ACC112 (cell line): ENCODE results near the gene SNCAIP.

Source experiments
- H2AFZ ChIP-seq: fragments of 200-600 bp; sonication (generic); one replicate; pipeline ENCODE4 v1.6.0; 2017; ENCODE audit warnings: antibody characterized with exemption, low read length; ENCODE audit not compliant: unreplicated experiment
- H3K27ac ChIP-seq: fragments of 200-600 bp; sonication (generic); 2 replicates; pipeline ENCODE4 v1.5.1; 2014; ENCODE audit warnings: low read depth, mild to moderate bottlenecking, antibody characterized with exemption, low read length, moderate library complexity
- H3K27me3 ChIP-seq: fragments of 200-600 bp; sonication (generic); 2 replicates; pipeline ENCODE4 v1.6.1; 2014; ENCODE audit warnings: mild to moderate bottlenecking, antibody characterized with exemption, low read length, moderate library complexity, mixed read lengths; ENCODE audit not compliant: insufficient read depth
- H3K36me3 ChIP-seq: fragments of 200-600 bp; sonication (generic); 2 replicates; pipeline ENCODE4 v1.6.1; 2016; ENCODE audit warnings: mild to moderate bottlenecking, antibody characterized with exemption, low read length, moderate library complexity, mixed read lengths; ENCODE audit not compliant: insufficient read depth
- H3K4me1 ChIP-seq: fragments of 200-600 bp; sonication (generic); one replicate; pipeline ENCODE4 v1.6.1; 2016; ENCODE audit warnings: low read length, mixed read lengths; ENCODE audit not compliant: insufficient read depth, unreplicated experiment, control insufficient read depth
- H3K4me3 ChIP-seq: fragments of 200-600 bp; sonication (generic); 2 replicates; pipeline ENCODE4 v1.5.1; 2014; ENCODE audit warnings: mild to moderate bottlenecking, low read depth, low read length
- H3K79me2 ChIP-seq: fragments of 200-600 bp; sonication (generic); one replicate; pipeline ENCODE4 v1.6.0; 2016; ENCODE audit warnings: low read length; ENCODE audit not compliant: control insufficient read depth, unreplicated experiment, insufficient read depth

Gene SNCAIP

GRCh38 chr5:122463221-122463620, 151.2 kb downstream of the SNCAIP start:
- Histone ChIP-seq H3K79me2 (no peaks in the 10 kb centered on the region), H2AFZ (no peak overlapping the region), H3K36me3 (no peaks in the 10 kb centered on the region), H3K27ac (no peak overlapping the region), H3K4me1 (no peaks in the 10 kb centered on the region), H3K27me3 (no peaks in the 10 kb centered on the region; the same call in 1 of the 2 replicates), H3K4me3 (no peak overlapping the region)

DNA sequence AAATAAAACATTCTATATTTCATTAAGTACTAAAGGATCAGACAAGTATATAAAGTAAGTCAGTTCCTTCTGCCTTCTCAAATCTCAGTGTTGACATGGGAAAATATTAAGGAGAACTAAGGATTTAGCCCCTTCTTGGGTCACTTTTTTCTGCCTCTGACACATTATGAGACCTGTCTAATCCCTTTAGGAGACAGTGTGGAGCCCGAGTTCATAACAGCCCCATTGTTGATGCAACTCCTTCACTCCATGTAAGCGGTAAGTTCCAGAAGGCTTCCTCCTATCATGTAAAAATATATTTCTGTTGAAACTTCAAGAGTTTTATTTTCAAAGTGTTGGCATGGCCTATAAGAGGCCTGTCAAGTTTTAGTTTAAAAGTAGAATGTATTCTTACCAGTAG, 152.2 kb downstream of the SNCAIP start:
- Histone ChIP-seq H3K27ac (no peak overlapping the region), H3K4me3 (no peak overlapping the region), H2AFZ (no peak overlapping the region), H3K4me1 (no peaks in the 10 kb centered on the region), H3K79me2 (no peaks in the 10 kb centered on the region), H3K27me3 (no peaks in the 10 kb centered on the region; the same call in 1 of the 2 replicates), H3K36me3 (no peaks in the 10 kb centered on the region)

DNA sequence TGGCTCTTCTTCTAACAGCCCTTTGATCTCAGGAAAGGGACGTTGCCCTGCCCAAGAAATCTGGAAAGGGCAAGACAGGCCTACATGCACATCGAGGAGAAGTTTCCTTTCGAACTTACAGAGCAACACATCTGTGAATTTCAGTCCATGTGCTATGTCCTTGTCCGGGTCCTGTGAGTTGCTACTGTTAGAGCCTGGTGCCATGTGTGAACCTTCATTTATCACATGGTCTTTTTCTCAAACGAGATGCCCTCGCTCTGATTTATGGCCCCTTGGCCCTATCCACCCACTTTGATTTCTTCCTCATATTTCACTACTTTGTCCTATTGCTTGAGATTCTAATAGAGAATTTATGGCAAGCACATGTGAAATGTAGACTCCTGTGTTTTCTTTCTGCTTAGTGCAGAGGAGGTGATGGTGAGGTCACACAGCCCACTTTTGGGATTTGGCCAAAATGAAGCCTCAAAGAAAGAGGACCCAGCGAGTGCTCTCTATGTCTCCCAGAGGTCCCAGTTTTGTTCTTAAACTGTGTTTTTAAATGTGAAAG, 153.1 kb downstream of the SNCAIP start:
- Histone ChIP-seq H3K4me3 (no peak overlapping the region), H2AFZ (no peak overlapping the region), H3K27me3 (no peaks in the 10 kb centered on the region; the same call in 1 of the 2 replicates), H3K36me3 (no peaks in the 10 kb centered on the region), H3K27ac (no peak overlapping the region), H3K79me2 (no peaks in the 10 kb centered on the region), H3K4me1 (no peaks in the 10 kb centered on the region)

DNA sequence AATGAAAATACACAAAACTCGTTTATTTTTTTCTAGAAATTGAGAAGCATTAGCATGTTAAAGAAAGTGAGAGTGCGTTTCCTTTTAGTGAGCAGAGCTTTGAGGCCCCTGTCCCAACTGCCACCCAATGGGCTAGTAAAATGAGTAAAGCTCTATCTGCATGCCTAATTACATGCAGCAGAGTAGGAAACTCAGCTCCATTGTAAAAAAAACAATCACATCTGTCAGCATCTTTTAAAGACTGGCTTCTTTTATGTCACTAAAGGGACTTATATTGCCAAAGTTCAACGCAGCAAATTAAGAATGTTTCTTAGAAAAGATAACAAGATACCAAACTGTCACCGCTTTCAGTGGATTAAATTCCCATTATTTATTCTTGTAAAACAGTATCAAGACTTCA, 154.0 kb downstream of the SNCAIP start:
- Histone ChIP-seq H3K4me1 (no peaks in the 10 kb centered on the region), H3K4me3 (no peak overlapping the region), H3K27ac (no peak overlapping the region), H2AFZ (no peak overlapping the region), H3K79me2 (no peaks in the 10 kb centered on the region), H3K36me3 (no peaks in the 10 kb centered on the region), H3K27me3 (peaks cover 5% of the 10 kb centered on the region; the same call in 1 of the 2 replicates)

DNA sequence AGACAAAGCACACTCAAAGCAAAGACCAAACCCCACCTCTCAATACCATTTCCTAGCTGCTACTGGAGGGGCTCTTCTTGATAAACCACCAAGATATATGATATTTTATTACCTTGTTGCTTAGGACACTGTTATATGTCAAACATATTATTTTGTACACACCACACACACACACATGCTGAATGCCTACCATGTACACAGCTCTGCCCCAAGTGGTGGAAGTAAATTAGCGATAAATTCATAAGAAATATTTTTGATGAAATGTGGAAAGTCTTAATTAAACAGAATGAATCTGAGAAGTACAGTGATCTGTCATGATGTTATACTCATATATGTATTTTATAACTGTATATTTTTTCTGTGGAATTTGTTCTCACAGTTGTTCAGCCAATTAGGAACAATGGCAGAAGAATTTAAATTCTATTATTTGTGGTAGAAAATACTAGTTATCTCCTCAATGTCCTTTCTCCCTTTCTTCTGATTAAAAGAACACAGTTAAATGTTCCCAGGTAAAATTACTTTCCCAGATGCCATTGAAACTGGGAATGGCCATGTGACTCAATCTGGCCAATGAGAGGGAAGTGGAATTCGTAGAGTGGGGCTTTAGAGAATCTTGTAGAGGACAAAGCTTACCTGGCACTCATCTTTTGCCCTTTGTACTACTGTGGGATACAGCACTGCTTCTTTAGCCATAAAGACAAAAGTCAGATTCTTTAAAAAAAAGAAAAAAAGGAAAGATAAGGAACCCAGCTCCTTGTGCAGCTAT, 156.5 kb downstream of the SNCAIP start:
- Histone ChIP-seq H3K4me1 (no peaks in the 10 kb centered on the region), H3K36me3 (no peaks in the 10 kb centered on the region), H3K27ac (no peak overlapping the region), H3K79me2 (no peaks in the 10 kb centered on the region), H3K4me3 (no peak overlapping the region), H2AFZ (no peak overlapping the region), H3K27me3 (peaks cover 5% of the 10 kb centered on the region; the same call in 1 of the 2 replicates)

DNA sequence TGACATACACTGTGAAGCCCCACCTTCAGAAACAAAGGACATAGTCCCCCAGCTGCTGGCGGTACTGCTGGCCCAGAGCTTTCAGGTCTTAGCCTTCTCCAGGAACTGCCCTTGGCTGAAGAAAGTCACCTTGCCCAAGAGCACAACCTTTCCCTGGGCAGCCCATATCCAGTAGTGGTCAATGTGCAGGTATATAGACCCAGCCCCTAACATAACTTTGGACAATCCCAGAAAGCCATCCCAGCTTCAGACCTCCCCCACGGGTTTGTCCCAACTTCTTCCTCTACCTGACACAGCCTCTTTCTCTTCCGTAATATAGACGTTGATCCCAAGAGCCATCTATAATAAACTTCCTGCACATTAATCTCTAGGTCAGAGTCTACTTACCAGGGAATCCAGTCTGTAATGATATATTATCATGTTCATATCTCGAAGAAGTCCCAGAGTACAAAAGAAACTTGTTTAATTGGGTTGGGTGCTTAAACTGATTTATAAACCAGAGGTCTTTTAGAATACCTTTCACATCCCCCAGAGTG, 157.4 kb downstream of the SNCAIP start:
- Histone ChIP-seq H3K4me3 (no peak overlapping the region), H2AFZ (no peak overlapping the region), H3K27ac (no peak overlapping the region), H3K79me2 (no peaks in the 10 kb centered on the region), H3K4me1 (no peaks in the 10 kb centered on the region), H3K36me3 (no peaks in the 10 kb centered on the region), H3K27me3 (peaks cover 5% of the 10 kb centered on the region; the same call in 1 of the 2 replicates)

GRCh38 chr5:122470365-122470764, 158.3 kb downstream of the SNCAIP start:
- Histone ChIP-seq H3K27ac (no peak overlapping the region), H2AFZ (no peak overlapping the region), H3K4me3 (no peak overlapping the region), H3K79me2 (no peaks in the 10 kb centered on the region), H3K27me3 (peaks cover 5% of the 10 kb centered on the region; the same call in 1 of the 2 replicates), H3K4me1 (no peaks in the 10 kb centered on the region), H3K36me3 (no peaks in the 10 kb centered on the region)

DNA sequence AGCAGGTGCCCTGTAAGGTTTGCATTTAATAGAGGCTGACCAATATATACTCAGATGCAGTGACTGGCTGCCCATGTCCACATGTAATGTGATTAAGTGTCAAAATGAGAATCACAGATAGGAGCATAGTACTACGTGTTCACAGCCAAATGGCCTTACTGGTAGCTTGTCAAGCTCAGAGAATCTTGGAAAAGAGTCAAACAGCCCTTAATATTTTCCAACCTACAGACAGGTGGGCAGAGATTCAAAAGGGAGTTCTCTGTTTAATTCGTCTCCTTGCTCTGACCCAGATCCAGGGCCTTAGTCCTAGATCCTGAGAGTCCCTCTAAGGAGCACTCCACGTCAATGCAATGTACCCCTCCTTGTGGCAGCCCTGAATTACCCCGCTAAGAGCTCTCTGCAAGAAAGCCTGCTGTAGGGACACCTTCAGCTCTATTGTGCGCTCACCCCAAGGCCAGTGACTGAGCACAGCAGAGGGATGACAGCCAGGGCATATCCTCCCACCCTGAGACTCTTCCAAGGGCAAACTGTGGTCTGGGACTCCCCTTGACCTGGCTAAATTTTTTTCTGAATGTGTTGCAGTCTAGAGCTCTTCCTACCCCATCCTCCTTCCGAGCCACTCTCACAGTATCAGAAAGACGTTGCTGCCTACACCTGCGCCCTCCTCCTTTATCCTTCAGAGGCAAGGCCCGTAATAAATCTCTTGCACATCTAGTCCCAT, 159.2 kb downstream of the SNCAIP start:
- peaks cover 5% of the 10 kb centered on the region; the same call in 1 of the 2 replicates for H3K27me3 ChIP-seq
- no peak overlapping the region for H3K27ac ChIP-seq
- H3K79me2 ChIP-seq, result no peaks in the 10 kb centered on the region
- H3K4me3 ChIP-seq, result no peak overlapping the region
- no peaks in the 10 kb centered on the region for H3K36me3 ChIP-seq
- no peaks in the 10 kb centered on the region for H3K4me1 ChIP-seq
- no peak overlapping the region for H2AFZ ChIP-seq

DNA sequence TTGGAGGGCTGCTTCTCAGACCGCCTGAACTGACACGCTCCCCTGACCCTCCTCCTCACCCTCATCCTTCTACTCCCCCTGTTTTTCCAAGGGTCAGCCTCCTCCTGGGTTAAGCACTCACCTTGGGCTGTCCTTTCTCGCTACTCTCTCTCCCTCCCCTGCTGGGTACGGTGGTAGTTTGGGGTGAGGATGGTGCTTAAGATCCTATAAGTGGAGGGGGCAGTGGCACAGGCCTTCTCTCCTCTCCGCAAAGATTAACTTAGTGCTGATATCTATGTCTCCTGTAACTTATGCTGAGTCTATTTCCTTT, 159.7 kb downstream of the SNCAIP start:
- no peak overlapping the region for H3K4me3 ChIP-seq
- peaks cover 5% of the 10 kb centered on the region; the same call in 1 of the 2 replicates for H3K27me3 ChIP-seq
- H3K27ac ChIP-seq, result no peak overlapping the region
- H3K36me3 ChIP-seq, result no peaks in the 10 kb centered on the region
- no peaks in the 10 kb centered on the region for H3K4me1 ChIP-seq
- H3K79me2 ChIP-seq, result no peaks in the 10 kb centered on the region
- no peak overlapping the region for H2AFZ ChIP-seq

DNA sequence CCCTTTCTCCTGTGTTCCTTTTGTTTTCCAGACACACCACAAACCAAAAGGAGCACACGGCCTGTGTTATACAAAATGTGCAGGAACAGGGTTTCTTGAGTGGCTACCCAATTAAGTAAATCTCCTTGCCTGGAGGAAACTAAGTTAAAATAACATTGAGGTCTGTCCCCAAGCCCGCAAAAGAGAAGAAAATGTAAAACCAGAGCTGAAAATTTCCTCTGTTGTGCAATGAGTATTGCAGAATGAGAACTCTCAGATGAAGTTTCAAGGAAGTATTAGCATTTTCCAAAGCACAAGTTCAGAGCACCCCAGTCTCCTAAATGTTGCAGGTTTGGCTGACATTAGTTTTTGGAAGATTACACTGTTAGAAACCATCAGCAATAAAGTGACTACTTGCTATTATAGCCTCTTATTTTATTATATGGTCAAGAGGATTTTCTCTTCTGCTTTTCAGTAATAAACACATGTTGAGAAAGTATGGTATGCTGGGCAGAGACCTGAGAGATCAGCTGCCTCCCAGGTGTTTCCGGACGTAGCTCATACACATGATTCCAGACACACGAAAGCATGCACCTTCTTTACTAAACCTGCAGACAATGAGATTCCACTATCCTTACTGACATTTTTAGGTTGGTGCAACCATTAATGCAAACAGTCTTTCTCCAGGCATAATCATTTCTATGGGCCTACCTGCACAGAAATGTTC, 161.3 kb downstream of the SNCAIP start:
- no peak overlapping the region for H2AFZ ChIP-seq
- no peaks in the 10 kb centered on the region for H3K79me2 ChIP-seq
- no peak overlapping the region for H3K27ac ChIP-seq
- no peak overlapping the region for H3K4me3 ChIP-seq
- H3K36me3 ChIP-seq, result no peaks in the 10 kb centered on the region
- H3K27me3 ChIP-seq, result peaks cover 5% of the 10 kb centered on the region; the same call in 1 of the 2 replicates
- no peaks in the 10 kb centered on the region for H3K4me1 ChIP-seq
